H9 (cell line): Measurements from ENCODE around the gene DNAI1. TPM values are rescaled to one million over a fixed set of nuclear protein-coding genes. Genes with fewer than 3 reads are reported as not detected.

Experiments
- DNase-seq: peaks from one replicate; pipeline ENCODE4 v3.0.0-alpha.2; 2017
- H2AFZ ChIP-seq: one replicate; pipeline ENCODE4 v1.6.1; 2013; ENCODE audit warnings: mild to moderate bottlenecking, low read length, control low read depth, moderate library complexity
- H2AK5ac ChIP-seq: 2 replicates; pipeline ENCODE4 v1.6.1; 2013; ENCODE audit warnings: low read length, control low read depth, mixed read lengths; ENCODE audit not compliant: insufficient read length
- H2BK120ac ChIP-seq: one replicate; pipeline ENCODE4 v1.6.1; 2013; ENCODE audit warnings: low read depth, mild to moderate bottlenecking, low read length, control low read depth, inconsistent platforms; ENCODE audit not compliant: poor library complexity, severe bottlenecking
- H2BK12ac ChIP-seq: 2 replicates; pipeline ENCODE4 v1.6.1; 2013; ENCODE audit warnings: low read length, control low read depth, mixed read lengths, low read depth; ENCODE audit not compliant: insufficient read length
- H2BK15ac ChIP-seq: 2 replicates; pipeline ENCODE4 v1.6.1; 2013; ENCODE audit warnings: low read depth, low read length, control low read depth
- H2BK20ac ChIP-seq: one replicate; pipeline ENCODE4 v1.6.1; 2013; ENCODE audit warnings: low read depth, mild to moderate bottlenecking, low read length, control low read depth, inconsistent platforms; ENCODE audit not compliant: poor library complexity, severe bottlenecking
- H2BK5ac ChIP-seq: 2 replicates; pipeline ENCODE4 v1.6.1; 2013; ENCODE audit warnings: low read length, control low read depth, mixed read lengths; ENCODE audit not compliant: insufficient read length
- H3K14ac ChIP-seq: 2 replicates; pipeline ENCODE4 v1.6.1; 2013; ENCODE audit warnings: low read length, control low read depth; ENCODE audit not compliant: insufficient read depth
- H3K18ac ChIP-seq: 2 replicates; pipeline ENCODE4 v1.6.1; 2013; ENCODE audit warnings: low read depth, mild to moderate bottlenecking, mixed read lengths, low read length, control low read depth; ENCODE audit not compliant: insufficient read length
- H3K23ac ChIP-seq: 2 replicates; pipeline ENCODE4 v1.6.1; 2013; ENCODE audit warnings: low read length, control low read depth, mixed read lengths, low read depth; ENCODE audit not compliant: insufficient read length
- H3K23me2 ChIP-seq: 2 replicates; pipeline ENCODE4 v1.6.1; 2013; ENCODE audit warnings: low read depth, mild to moderate bottlenecking, mixed read lengths, low read length, control low read depth; ENCODE audit not compliant: insufficient read length, poor library complexity, severe bottlenecking
- H3K27ac ChIP-seq: 2 replicates; pipeline ENCODE4 v1.5.1; 2013; ENCODE audit warnings: low read length, control low read depth, mixed read lengths, low read depth; ENCODE audit not compliant: insufficient read length
- H3K27me3 ChIP-seq: 2 replicates; pipeline ENCODE4 v1.6.1; 2013; ENCODE audit warnings: low read length, control low read depth, inconsistent platforms; ENCODE audit not compliant: insufficient read depth
- H3K4ac ChIP-seq: 2 replicates; pipeline ENCODE4 v1.6.1; 2013; ENCODE audit warnings: low read depth, mild to moderate bottlenecking, control low read depth, inconsistent platforms, low read length, moderate library complexity
- H3K4me1 ChIP-seq: 2 replicates; pipeline ENCODE4 v1.6.1; 2013; ENCODE audit warnings: low read length, control low read depth, inconsistent platforms; ENCODE audit not compliant: insufficient read depth
- H3K4me2 ChIP-seq: 2 replicates; pipeline ENCODE4 v1.6.1; 2013; ENCODE audit warnings: low read length, control low read depth, mixed read lengths; ENCODE audit not compliant: insufficient read length, insufficient read depth
- H3K56ac ChIP-seq: 2 replicates; pipeline ENCODE4 v1.6.1; 2013; ENCODE audit warnings: low read depth, mild to moderate bottlenecking, mixed read lengths, low read length, control low read depth; ENCODE audit not compliant: insufficient read length
- H3K79me1 ChIP-seq: 2 replicates; pipeline ENCODE4 v1.6.1; 2013; ENCODE audit warnings: low read depth, mild to moderate bottlenecking, moderate library complexity, low read length, control low read depth, inconsistent platforms; ENCODE audit not compliant: insufficient read depth, poor library complexity, severe bottlenecking
- H3K79me2 ChIP-seq: 2 replicates; pipeline ENCODE4 v1.6.1; 2013; ENCODE audit warnings: low read length, control low read depth, inconsistent platforms; ENCODE audit not compliant: insufficient read depth
- H3K9ac ChIP-seq: 2 replicates; pipeline ENCODE4 v1.6.1; 2013; ENCODE audit warnings: low read length, control low read depth, mixed read lengths; ENCODE audit not compliant: insufficient read length; ENCODE audit errors: extremely low read depth
- H3K9me3 ChIP-seq: one replicate; pipeline ENCODE4 v1.6.1; 2013; ENCODE audit warnings: low read depth, low read length, inconsistent platforms; ENCODE audit not compliant: control insufficient read depth
- H3T11ph ChIP-seq: one replicate; pipeline ENCODE4 v1.6.1; 2013; ENCODE audit warnings: mild to moderate bottlenecking, low read length, control low read depth, inconsistent platforms
- H4K20me1 ChIP-seq: one replicate; pipeline ENCODE4 v1.6.1; 2013; ENCODE audit not compliant: control insufficient read depth, insufficient read length, insufficient read depth
- H4K5ac ChIP-seq: 2 replicates; pipeline ENCODE4 v1.6.1; 2013; ENCODE audit warnings: low read depth, mild to moderate bottlenecking, mixed read lengths, low read length, control low read depth; ENCODE audit not compliant: insufficient read length
- H4K8ac ChIP-seq: replicated peaks from 2 replicates; pipeline ENCODE4 v1.6.1; 2013; ENCODE audit warnings: low read length, control low read depth, mixed read lengths, low read depth; ENCODE audit not compliant: insufficient read length
- H4K91ac ChIP-seq: 2 replicates; pipeline ENCODE4 v1.6.1; 2013; ENCODE audit warnings: low read depth, mild to moderate bottlenecking, moderate library complexity, mixed read lengths, low read length, control low read depth; ENCODE audit not compliant: insufficient read length
- H3K27ac Mint-ChIP-seq, 3 experiments: 2 replicates in 2 of 3; 3 replicates in 1 of 3; pipeline ENCODE4 v1.8.0; 2020 to 2021; ENCODE audit warnings: mixed read lengths in 3 of 3, mild to moderate bottlenecking in 1 of 3, moderate library complexity in 1 of 3
- H3K27me3 Mint-ChIP-seq: 2 replicates; pipeline ENCODE4 v1.8.0; 2021; ENCODE audit warnings: low read depth, mild to moderate bottlenecking, moderate library complexity, mixed read lengths
- H3K36me3 Mint-ChIP-seq, 3 experiments: 2 replicates in 2 of 3; 3 replicates in 1 of 3; pipeline ENCODE4 v1.8.0; 2020 to 2021; ENCODE audit warnings: low read depth in 3 of 3, mixed read lengths in 3 of 3; ENCODE audit not compliant: insufficient read depth in 1 of 3
- H3K4me1 Mint-ChIP-seq, 2 experiments: 2 replicates each; pipeline ENCODE4 v1.8.0; 2020; ENCODE audit warnings: mixed read lengths in 2 of 2
- H3K4me3 Mint-ChIP-seq, 2 experiments: 2 replicates in 1 of 2; 3 replicates in 1 of 2; pipeline ENCODE4 v1.8.0; 2020 to 2021; ENCODE audit warnings: mild to moderate bottlenecking in 2 of 2, mixed read lengths in 2 of 2, moderate library complexity in 1 of 2
- H3K9me3 Mint-ChIP-seq, 2 experiments: 2 replicates in 1 of 2; 3 replicates in 1 of 2; pipeline ENCODE4 v1.8.0; 2020; ENCODE audit warnings: mild to moderate bottlenecking in 2 of 2, mixed read lengths in 2 of 2, moderate library complexity in 1 of 2
- WGBS: extraction: QIAGEN DNeasy Blood & Tissue Kit; methylation state at CpG from one replicate; pipeline ENCODE4 v1.1.7; 2013; ENCODE audit warnings: missing lambda C conversion rate, low lambda C conversion rate, mixed read lengths; ENCODE audit not compliant: insufficient read length; ENCODE audit errors: extremely low coverage; 5-methylcytosine and 5-hydroxymethylcytosine counted together
- total RNA-seq: library from RNA; stranded (reverse); gene quantifications from 2 replicates; pipeline ENCODE4 v1.2.1, GENCODE V29; 2021
- TF ChIP-seq, protein P1 (sequence below): fragments of 200-600 bp; sonication (generic); conservative IDR thresholded peaks from 3 replicates; pipeline ENCODE4 v1.8.0; 2021; ENCODE audit warnings: antibody characterized with exemption, mild to moderate bottlenecking

The DNAI1 gene
- total RNA-seq, 1 experiment from 2014 or later: 0.22 TPM

DNA sequence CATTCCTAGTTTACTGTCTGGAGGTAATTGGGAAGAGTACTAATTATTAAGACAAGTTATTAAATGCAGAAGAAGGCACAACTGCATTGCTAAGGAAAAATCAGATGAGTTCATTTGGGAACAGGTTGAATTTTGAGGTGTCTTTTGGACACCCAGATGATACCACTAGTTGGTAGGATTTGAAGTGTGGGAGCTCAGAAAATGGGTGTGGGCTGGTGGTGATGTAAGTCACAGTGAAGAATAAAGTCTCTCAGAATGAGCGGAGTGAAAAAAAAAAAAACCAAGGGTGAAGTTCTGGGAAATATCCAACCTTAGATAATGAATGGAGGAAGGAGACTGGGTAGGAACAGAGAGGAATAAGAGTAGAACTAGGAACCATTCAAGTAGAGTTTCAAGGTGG is 46.3 kb upstream of the DNAI1 start:
- no peak overlapping the region for H4K91ac ChIP-seq
- no peak overlapping the region for H4K5ac ChIP-seq
- no peak overlapping the region for H2AK5ac ChIP-seq
- H3K79me1 ChIP-seq: no peaks in the 10 kb centered on the region
- no peak overlapping the region for H2AFZ ChIP-seq
- no peak overlapping the region for H2BK15ac ChIP-seq
- H2BK12ac ChIP-seq: no peak overlapping the region
- H3K18ac ChIP-seq: no peak overlapping the region
- no peak overlapping the region for H3K23ac ChIP-seq
- Mint-ChIP-seq H3K9me3 (no peaks in the 10 kb centered on the region), H3K4me3 (no peak overlapping the region), H3K27ac (no peak overlapping the region), H3K27me3 (peaks cover 2% of the 10 kb centered on the region; the same call in 1 of the 2 replicates), H3K36me3 (no peaks in the 10 kb centered on the region), H3K4me1 (no peaks in the 10 kb centered on the region)
- no peaks in the 10 kb centered on the region for H3K9me3 ChIP-seq
- H3K23me2 ChIP-seq: no peaks in the 10 kb centered on the region
- H3K4me1 ChIP-seq: no peaks in the 10 kb centered on the region
- no peaks in the 10 kb centered on the region for H3K79me2 ChIP-seq
- DNase-seq: no peak
- H3K27ac ChIP-seq: no peak overlapping the region
- H4K20me1 ChIP-seq: no peaks in the 10 kb centered on the region
- H3K4ac ChIP-seq: no peak overlapping the region
- H4K8ac ChIP-seq: no peak overlapping the region
- no peak overlapping the region for H2BK120ac ChIP-seq
- no peak overlapping the region for H2BK20ac ChIP-seq
- no CpG with 5 or more reads among the region's 1 CpG for WGBS
- no peaks in the 10 kb centered on the region for H3K27me3 ChIP-seq
- H3K14ac ChIP-seq: no peak overlapping the region
- TF ChIP-seq, protein P1, sequence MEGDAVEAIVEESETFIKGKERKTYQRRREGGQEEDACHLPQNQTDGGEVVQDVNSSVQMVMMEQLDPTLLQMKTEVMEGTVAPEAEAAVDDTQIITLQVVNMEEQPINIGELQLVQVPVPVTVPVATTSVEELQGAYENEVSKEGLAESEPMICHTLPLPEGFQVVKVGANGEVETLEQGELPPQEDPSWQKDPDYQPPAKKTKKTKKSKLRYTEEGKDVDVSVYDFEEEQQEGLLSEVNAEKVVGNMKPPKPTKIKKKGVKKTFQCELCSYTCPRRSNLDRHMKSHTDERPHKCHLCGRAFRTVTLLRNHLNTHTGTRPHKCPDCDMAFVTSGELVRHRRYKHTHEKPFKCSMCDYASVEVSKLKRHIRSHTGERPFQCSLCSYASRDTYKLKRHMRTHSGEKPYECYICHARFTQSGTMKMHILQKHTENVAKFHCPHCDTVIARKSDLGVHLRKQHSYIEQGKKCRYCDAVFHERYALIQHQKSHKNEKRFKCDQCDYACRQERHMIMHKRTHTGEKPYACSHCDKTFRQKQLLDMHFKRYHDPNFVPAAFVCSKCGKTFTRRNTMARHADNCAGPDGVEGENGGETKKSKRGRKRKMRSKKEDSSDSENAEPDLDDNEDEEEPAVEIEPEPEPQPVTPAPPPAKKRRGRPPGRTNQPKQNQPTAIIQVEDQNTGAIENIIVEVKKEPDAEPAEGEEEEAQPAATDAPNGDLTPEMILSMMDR: no peak
- H2BK5ac ChIP-seq: no peak overlapping the region
- no peak overlapping the region for H3K9ac ChIP-seq
- H3K56ac ChIP-seq: no peak overlapping the region
- H3T11ph ChIP-seq: no peak overlapping the region
- H3K4me2 ChIP-seq: no peak overlapping the region
